Peyer's patch (tissue), 4 donors: ENCODE results near the gene RAD51B. TPM values are rescaled to one million over a fixed set of nuclear protein-coding genes. Genes with fewer than 3 reads are reported as not detected.
A peak's percentile ranks its signal among the peaks of the same experiment; 100 is the strongest.
"Not testable (repeated sequence)": the region's sequence is repeated elsewhere in the genome, so short reads cannot be mapped to it uniquely, and the experiment has no call there.

Experiments
- DNase-seq, 3 donors: peaks; one replicate each; pipeline ENCODE4 v3.0.0-alpha.2; 2017 to 2019
- H3K27ac ChIP-seq, 4 donors: fragments of 200-600 bp; sonication (generic); one replicate each; pipeline ENCODE4 v1.5.1; 2016 to 2019
- H3K27me3 ChIP-seq, 2 donors: fragments of 200-600 bp; sonication (generic); one replicate each; pipeline ENCODE4 v1.5.1; 2019
- H3K36me3 ChIP-seq, 3 donors: fragments of 200-600 bp; sonication (generic); one replicate each; pipeline ENCODE4 v1.5.1; 2016 to 2019
- H3K4me1 ChIP-seq, 4 donors: fragments of 200-600 bp; sonication (generic); one replicate each; pipeline ENCODE4 v1.5.1; 2016 to 2019
- H3K4me3 ChIP-seq, 4 donors: fragments of 200-600 bp; sonication (generic); 1 replicate in 3 of 4; 2 replicates in 1 of 4; pipeline ENCODE4 v1.5.1; 2016 to 2019; ENCODE audit warnings: mild to moderate bottlenecking in 1 of 4
- H3K9me3 ChIP-seq, 4 donors: fragments of 200-600 bp; sonication (generic); one replicate each; pipeline ENCODE4 v1.5.1; 2016 to 2019; ENCODE audit warnings: mild to moderate bottlenecking in 1 of 4
- POLR2A ChIP-seq, 2 donors: fragments of 450-650 bp; IDR thresholded peaks; one replicate each; pipeline ENCODE4 v1.5.1; 2017; ENCODE audit warnings: antibody characterized with exemption in 2 of 2, mild to moderate bottlenecking in 2 of 2, moderate library complexity in 2 of 2
- total RNA-seq, 4 donors: library from RNA; depleted of rRNA; stranded (reverse); fragments of >200 nt; gene quantifications; one replicate each; pipeline ENCODE4 v1.1.0, GENCODE V29; 2016
- TF ChIP-seq, protein P1 (sequence below), 6 experiments: fragments of 450-650 bp in 4 of 6; fragments of 200-600 bp in 2 of 6; sonication (generic) in 1 of 6; IDR thresholded peaks; one replicate each; pipeline ENCODE4 v1.5.1; 2017 to 2019; ENCODE audit warnings: antibody characterized with exemption in 6 of 6, mild to moderate bottlenecking in 3 of 6, moderate library complexity in 1 of 6

The RAD51B gene
- total RNA-seq, 4 donors from 2014 or later: 12.6 to 103 (median 33.1) TPM

DNA sequence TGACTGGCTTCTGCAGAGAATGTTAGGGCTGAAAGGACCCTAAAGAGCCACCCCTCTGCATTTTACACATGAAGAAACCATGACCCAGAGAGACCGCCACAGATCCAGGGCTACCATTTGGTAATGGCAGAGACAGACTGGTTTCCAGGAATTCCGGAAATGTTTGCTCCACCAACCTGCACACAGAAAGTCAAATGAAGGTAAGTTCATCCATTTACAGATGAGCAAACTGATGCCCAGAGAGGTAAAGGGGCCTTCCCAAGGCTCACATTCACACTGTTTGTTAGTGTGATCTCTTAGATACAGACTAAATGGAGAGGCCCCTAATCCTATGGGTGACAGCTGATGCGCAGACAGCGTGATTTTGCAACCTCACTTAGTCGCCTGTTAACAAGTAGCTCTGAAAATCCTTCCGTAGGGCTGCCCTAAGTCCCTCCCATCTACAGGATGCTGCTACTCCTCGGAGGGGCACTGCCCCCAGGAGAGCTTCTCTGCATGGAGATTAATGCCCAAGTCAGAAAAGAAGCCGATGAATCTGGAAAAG is 939.5 kb downstream of the RAD51B start:
- Histone ChIP-seq H3K4me3 (no peak overlapping the region), H3K27ac (no peak overlapping the region), H3K9me3 (no peaks in the 10 kb centered on the region), H3K4me1 (peaks cover 0 to 10% (median 0%) of the 10 kb centered on the region in 4 donors), H3K36me3 (no peaks in the 10 kb centered on the region), H3K27me3 (no peaks in the 10 kb centered on the region)
- TF ChIP-seq POLR2A (IDR thresholded peaks at IDR 0.05): no peak
- TF ChIP-seq, protein P1, sequence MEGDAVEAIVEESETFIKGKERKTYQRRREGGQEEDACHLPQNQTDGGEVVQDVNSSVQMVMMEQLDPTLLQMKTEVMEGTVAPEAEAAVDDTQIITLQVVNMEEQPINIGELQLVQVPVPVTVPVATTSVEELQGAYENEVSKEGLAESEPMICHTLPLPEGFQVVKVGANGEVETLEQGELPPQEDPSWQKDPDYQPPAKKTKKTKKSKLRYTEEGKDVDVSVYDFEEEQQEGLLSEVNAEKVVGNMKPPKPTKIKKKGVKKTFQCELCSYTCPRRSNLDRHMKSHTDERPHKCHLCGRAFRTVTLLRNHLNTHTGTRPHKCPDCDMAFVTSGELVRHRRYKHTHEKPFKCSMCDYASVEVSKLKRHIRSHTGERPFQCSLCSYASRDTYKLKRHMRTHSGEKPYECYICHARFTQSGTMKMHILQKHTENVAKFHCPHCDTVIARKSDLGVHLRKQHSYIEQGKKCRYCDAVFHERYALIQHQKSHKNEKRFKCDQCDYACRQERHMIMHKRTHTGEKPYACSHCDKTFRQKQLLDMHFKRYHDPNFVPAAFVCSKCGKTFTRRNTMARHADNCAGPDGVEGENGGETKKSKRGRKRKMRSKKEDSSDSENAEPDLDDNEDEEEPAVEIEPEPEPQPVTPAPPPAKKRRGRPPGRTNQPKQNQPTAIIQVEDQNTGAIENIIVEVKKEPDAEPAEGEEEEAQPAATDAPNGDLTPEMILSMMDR (IDR thresholded peaks at IDR 0.05): no peak
- no peak for DNase-seq

DNA sequence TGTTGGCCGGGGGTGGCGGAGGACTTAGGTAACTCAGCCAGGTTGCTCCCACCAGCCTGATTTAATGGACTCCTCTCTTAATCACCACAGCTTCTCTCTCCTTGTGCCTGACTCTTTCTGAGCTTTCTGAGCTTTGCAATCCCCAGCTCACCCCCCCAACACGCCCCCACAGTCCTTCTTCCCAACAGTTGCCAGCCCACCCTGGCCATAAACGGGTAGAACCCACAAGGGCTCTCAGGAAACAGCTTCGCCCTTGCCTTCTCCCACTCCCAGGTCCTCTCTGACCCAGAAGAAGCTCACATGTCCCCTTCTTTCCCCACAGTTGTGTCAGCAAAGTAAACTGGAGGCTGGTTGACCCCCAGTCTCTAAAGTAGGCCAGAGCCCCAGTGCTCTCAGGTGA is 940.4 kb downstream of the RAD51B start:
- peaks cover 0 to 10% (median 0%) of the 10 kb centered on the region in 4 donors for H3K4me1 ChIP-seq
- no peaks in the 10 kb centered on the region for H3K36me3 ChIP-seq
- no peak for DNase-seq
- no peak overlapping the region for H3K4me3 ChIP-seq
- TF ChIP-seq POLR2A (IDR thresholded peaks at IDR 0.05): no peak
- TF ChIP-seq, protein P1 (IDR thresholded peaks at IDR 0.05): no peak
- no peaks in the 10 kb centered on the region for H3K27me3 ChIP-seq
- no peaks in the 10 kb centered on the region for H3K9me3 ChIP-seq
- H3K27ac ChIP-seq: no peak overlapping the region

DNA sequence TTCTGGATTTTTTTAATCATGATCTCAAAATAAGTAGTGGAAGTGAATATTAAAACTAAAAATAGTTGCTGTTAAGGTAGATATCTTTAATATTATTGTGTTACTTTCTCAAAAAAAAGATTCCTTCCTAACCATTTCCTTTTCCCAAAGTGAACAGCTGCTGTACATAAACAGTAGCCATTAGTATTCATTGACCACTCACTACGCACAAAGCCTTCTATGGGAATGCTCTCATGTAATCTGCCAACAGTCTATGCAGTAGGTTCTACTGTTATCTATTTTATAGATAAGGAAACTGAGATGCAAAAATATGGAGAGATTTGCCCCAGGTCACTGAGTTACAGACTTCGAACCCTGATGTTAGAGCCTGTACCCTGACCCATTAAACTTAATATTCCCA is 941.2 kb downstream of the RAD51B start:
- Histone ChIP-seq H3K27me3 (no peaks in the 10 kb centered on the region), H3K27ac (no peak overlapping the region), H3K36me3 (no peaks in the 10 kb centered on the region), H3K4me1 (peaks cover 0 to 10% (median 0%) of the 10 kb centered on the region in 4 donors), H3K4me3 (no peak overlapping the region), H3K9me3 (no peaks in the 10 kb centered on the region)
- TF ChIP-seq, protein P1 (IDR thresholded peaks at IDR 0.05): no peak
- TF ChIP-seq POLR2A (IDR thresholded peaks at IDR 0.05): no peak
- no peak for DNase-seq

DNA sequence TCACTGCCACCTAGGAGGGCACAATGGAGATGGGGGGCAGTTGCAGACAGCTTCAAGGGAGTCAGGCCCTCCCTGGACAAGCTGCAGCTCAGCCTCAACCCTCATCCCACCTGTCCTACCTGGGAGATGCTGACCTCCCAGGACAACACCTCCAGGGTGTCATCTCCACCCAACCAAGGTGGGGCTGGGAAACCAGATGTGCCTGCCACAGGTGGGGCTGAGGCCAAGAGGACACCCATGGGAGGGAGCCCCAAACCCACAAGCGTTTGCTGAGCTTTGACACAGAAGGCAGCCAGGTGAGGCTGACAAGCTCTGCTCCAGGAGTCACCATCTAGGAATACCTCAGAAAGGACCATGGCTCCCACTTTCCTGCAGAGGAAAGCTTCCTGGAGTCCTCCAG is 941.8 kb downstream of the RAD51B start:
- Histone ChIP-seq H3K27me3 (no peaks in the 10 kb centered on the region), H3K4me1 (peaks cover 0 to 10% (median 0%) of the 10 kb centered on the region in 4 donors), H3K27ac (no peak overlapping the region), H3K9me3 (no peaks in the 10 kb centered on the region), H3K36me3 (no peaks in the 10 kb centered on the region), H3K4me3 (no peak overlapping the region)
- no peak for TF ChIP-seq POLR2A (IDR thresholded peaks at IDR 0.05)
- TF ChIP-seq, protein P1 (IDR thresholded peaks at IDR 0.05): no peak
- no peak for DNase-seq

DNA sequence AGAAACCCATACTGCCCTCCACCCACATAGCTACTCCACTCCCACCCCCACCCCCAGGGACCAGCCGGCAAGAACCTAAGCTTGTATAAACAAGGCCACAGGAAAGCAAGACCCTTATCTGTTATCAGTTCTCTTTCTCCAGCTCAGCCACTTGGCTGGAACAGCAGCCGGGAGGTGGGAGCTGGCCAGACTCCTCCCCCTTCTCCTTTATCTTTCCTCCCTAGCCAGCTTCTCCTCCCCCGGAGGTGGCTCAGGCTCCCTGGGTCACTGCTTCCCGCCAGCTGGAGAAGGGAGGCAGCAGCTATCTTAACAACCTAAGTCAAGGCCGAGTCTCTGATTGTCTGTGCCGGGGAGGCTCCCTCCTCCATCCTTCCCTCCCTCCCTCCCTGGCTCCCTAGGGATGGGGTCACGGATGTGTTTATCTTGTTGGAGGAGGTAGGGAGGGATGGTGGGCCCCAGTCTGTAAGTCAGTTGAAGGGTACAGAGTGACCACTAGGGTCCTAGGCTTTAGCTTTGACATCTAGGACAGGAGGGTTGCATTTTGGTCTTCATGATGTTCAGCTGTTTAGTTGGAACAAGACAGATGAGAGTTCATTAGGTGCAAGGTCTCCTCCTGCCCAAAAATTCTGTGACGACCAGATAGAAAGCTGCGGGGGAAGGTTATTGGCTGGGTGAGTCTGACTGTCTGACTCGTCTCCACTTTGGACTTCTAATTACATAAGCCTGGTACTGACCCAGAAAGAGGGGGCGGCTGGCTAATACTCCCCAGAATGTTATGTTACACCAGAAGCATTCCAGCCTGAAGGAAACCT is 943.6 kb downstream of the RAD51B start:
- Histone ChIP-seq H3K4me3 (no peak overlapping the region), H3K27me3 (no peaks in the 10 kb centered on the region), H3K4me1 (peaks cover 0 to 10% (median 0%) of the 10 kb centered on the region in 4 donors), H3K27ac (peak overlapping the region; percentile 28 to 58 (median 38)), H3K36me3 (no peaks in the 10 kb centered on the region), H3K9me3 (no peaks in the 10 kb centered on the region)
- TF ChIP-seq POLR2A (IDR thresholded peaks at IDR 0.05): no peak
- TF ChIP-seq, protein P1 (IDR thresholded peaks at IDR 0.05): no peak
- DNase-seq: peak in 1 of 3 donors; percentile 55

DNA sequence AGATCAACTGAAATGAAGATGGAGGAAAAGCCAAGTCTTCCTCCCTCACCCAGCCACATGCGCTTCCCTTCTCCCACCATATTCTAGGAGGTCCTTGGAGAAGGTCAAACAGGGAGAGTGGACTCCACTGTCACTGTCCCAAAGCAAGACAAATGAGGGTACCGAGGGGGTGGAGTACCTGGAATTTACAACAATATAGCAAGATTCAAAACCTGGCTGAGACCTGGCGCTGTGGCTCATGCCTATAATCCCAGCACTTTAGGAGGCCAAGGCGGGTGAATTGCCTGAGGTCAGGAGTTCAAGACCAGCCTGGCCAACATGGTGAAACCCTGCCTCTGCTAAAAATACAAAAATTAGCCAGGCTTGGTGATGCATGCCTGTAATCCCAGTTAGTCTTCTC is 944.3 kb downstream of the RAD51B start:
- DNase-seq, H3K9me3 ChIP-seq, H3K36me3 ChIP-seq, H3K27me3 ChIP-seq, H3K4me3 ChIP-seq: not testable (repeated sequence)
- Histone ChIP-seq H3K4me1 (peaks cover 0 to 10% (median 0%) of the 10 kb centered on the region in 4 donors), H3K27ac (peak overlapping the region in 1 of 4 donors; percentile 58)
